ENCODE measurements around the gene XRCC2. TPM values are rescaled to one million over a fixed set of nuclear protein-coding genes. Genes with fewer than 3 reads are reported as not detected.

The XRCC2 gene
- total and polyA plus RNA-seq, 2 of the 8 experiments (the other 6 are each of a cell fraction or from before 2014, with no cell fraction given): 14.6 to 34.0 TPM

GRCh38 chr7:152660021-152660420, 15.9 kb downstream of the XRCC2 start (continued):
- TF ChIP-seq RNF2 (IDR thresholded peaks at IDR 0.05; ENCODE audit: borderline replicate concordance, low read depth, low read length, missing control alignments, poor library complexity, severe bottlenecking) (no peak), POU5F1 (IDR thresholded peaks at IDR 0.05; ENCODE audit: low read depth, low read length) (no peak), JUN (IDR thresholded peaks at IDR 0.05; ENCODE audit: low read depth, low read length) (no peak)

Data from H1 (cell line).